Brain microvascular endothelial cell (primary cell): ENCODE measurements around the gene GIMAP6.

ENCODE experiments used
- DNase-seq: peaks from one replicate; pipeline ENCODE4 v3.0.0-alpha.2; 2020
- H3K27ac ChIP-seq: fragments of 250-450 bp; sonication (Bioruptor Pico); 2 replicates; pipeline ENCODE4 v1.5.1; 2020; ENCODE audit warnings: mild to moderate bottlenecking, moderate library complexity
- H3K27me3 ChIP-seq: fragments of 250-450 bp; sonication (Bioruptor Pico); replicated peaks from 2 replicates; pipeline ENCODE4 v1.5.1; 2020; ENCODE audit warnings: mild to moderate bottlenecking
- H3K36me3 ChIP-seq: fragments of 250-450 bp; sonication (Bioruptor Pico); replicated peaks from 2 replicates; pipeline ENCODE4 v1.5.1; 2020; ENCODE audit warnings: mild to moderate bottlenecking
- H3K4me3 ChIP-seq: 2 replicates; pipeline ENCODE4 v1.5.1; 2011; ENCODE audit warnings: low read depth, mild to moderate bottlenecking, control low read depth, low read length, moderate library complexity
- in situ Hi-C: cut with HindIII; loops from 2 replicates; pipeline ENCODE4 v1.10.0; 2017; ENCODE audit warnings: low sequenced_read_pairs, low pct_ligation_motif_present
- TF ChIP-seq, protein P1 (sequence below): IDR thresholded peaks from 2 replicates; pipeline ENCODE4 v1.5.1; 2011; ENCODE audit warnings: low read depth, mild to moderate bottlenecking, moderate library complexity, low read length, control low read depth, inconsistent platforms; ENCODE audit errors: missing control alignments

Gene GIMAP6

DNA sequence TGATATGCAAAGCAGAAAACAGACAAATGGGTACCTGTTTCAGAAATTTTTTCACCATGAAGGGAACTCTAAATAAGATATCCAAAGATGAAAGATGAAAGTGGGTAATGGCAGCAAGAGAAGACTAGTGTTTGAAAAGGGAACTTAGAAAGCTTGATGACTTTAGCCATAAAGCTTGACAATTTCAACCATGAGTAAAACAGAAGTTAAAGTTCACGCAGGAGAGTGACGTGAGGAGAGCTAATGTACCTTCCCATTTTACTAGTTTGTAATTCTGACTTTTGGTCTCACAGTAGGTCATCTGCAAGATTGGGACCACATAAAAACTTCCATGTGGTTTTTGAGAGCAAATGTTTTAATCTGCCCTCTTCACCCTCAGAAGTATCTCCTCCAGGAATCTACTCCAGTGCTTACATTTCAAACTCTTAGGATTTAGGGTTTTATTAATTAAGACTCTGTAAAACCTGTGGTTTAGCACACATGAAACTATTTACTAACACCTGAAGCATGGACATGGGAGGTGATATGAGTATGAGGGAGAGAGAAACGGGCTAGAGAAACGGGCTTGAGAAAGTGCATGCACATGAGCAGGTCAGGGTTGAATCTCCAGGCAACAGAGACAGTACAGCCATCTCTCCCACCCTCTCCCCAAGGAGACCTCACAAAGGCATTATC is 28.9 kb upstream of the GIMAP6 start:
- in situ Hi-C loops = no loop called here
- Histone ChIP-seq H3K27me3 (no peaks in the 10 kb centered on the region), H3K36me3 (no peaks in the 10 kb centered on the region), H3K27ac (no peak overlapping the region), H3K4me3 (no peak overlapping the region)
- TF ChIP-seq, protein P1, sequence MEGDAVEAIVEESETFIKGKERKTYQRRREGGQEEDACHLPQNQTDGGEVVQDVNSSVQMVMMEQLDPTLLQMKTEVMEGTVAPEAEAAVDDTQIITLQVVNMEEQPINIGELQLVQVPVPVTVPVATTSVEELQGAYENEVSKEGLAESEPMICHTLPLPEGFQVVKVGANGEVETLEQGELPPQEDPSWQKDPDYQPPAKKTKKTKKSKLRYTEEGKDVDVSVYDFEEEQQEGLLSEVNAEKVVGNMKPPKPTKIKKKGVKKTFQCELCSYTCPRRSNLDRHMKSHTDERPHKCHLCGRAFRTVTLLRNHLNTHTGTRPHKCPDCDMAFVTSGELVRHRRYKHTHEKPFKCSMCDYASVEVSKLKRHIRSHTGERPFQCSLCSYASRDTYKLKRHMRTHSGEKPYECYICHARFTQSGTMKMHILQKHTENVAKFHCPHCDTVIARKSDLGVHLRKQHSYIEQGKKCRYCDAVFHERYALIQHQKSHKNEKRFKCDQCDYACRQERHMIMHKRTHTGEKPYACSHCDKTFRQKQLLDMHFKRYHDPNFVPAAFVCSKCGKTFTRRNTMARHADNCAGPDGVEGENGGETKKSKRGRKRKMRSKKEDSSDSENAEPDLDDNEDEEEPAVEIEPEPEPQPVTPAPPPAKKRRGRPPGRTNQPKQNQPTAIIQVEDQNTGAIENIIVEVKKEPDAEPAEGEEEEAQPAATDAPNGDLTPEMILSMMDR = no peak
- no peak for DNase-seq

DNA sequence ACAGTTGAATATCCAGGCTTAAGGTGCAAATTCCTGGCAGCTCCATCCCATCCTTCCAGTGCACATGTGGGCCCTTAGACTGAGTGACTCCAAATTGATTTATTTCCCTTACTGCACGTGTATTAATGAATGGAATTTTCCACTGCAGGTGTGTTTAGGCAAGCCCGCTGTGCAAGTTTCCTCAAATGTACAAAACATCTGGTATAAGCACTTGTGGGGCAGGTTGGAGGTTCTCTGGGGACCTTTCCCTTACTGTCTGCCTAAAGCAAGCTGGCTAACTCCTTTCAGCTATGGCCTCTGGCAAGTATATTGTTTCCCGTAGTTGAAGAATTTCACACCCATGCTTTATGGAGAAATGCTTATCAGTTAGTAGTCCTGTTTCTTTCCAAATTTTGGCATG is 25.3 kb upstream of the GIMAP6 start:
- H3K27me3 ChIP-seq = no peaks in the 10 kb centered on the region
- H3K27ac ChIP-seq = no peak overlapping the region
- DNase-seq = no peak
- in situ Hi-C loops = no loop called here
- no peak overlapping the region for H3K4me3 ChIP-seq
- TF ChIP-seq, protein P1 = no peak
- no peaks in the 10 kb centered on the region for H3K36me3 ChIP-seq

DNA sequence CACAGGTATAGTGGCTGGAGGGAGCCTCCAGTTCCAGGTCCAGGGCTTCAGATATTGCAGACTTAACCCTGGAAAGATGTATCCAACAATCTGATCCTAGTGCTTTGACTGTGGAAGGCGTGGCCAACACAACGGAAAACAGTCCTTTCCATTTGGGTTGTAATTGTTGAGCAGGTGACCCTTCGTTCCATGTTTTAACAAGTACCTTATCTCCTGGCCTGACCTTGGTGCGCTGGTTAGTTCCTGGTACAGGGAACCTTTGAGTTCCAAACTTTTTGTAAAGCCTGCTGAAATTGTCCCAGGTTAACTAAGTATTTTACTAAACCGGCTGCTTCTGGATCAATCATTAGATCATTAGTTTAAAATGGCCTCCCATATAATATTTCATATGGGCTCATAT is 23.9 kb upstream of the GIMAP6 start:
- H3K4me3 ChIP-seq = no peak overlapping the region
- H3K27me3 ChIP-seq = no peaks in the 10 kb centered on the region
- in situ Hi-C loops = no loop called here
- DNase-seq = no peak
- H3K27ac ChIP-seq = no peak overlapping the region
- H3K36me3 ChIP-seq = no peaks in the 10 kb centered on the region
- TF ChIP-seq, protein P1 = no peak

DNA sequence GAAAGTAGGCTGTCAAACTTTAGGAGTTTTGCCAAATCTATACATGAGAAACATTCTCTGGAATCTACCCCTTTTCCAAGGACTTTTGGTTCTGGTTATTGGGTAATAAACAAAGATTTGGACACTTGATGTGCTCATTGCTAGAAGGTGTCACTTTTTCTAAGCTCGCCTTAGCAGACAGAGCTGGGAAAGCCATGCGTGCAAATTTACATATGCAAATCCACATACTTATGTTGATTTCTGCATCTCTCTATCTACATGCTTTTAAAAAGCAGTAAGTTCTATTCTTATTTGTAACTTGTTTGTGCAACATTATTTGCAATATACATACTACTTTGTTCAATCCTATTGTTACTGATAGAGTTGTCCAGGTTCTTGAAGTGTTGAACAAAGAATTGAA is 22.5 kb upstream of the GIMAP6 start:
- TF ChIP-seq, protein P1 = no peak
- Histone ChIP-seq H3K4me3 (no peak overlapping the region), H3K36me3 (no peaks in the 10 kb centered on the region), H3K27ac (no peak overlapping the region), H3K27me3 (no peaks in the 10 kb centered on the region)
- in situ Hi-C loops = no loop called here
- DNase-seq = no peak

DNA sequence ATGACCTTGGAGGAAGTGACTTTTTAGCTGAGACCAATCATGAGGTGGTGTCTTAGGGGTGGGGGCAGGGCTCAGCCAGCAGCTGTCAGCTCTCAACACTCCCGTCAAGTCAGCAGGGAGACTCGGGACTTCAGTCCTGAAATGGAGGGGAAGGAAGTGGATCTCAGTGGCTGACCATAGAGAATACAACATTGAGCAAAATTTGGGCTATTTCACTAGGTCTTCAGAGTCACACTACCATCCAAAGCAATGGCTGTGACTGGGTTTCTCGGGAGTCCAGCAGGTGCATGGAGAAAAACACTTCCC is 16.8 kb upstream of the GIMAP6 start:
- in situ Hi-C loops = no loop called here
- TF ChIP-seq, protein P1 = no peak
- no peak overlapping the region for H3K27ac ChIP-seq

DNA sequence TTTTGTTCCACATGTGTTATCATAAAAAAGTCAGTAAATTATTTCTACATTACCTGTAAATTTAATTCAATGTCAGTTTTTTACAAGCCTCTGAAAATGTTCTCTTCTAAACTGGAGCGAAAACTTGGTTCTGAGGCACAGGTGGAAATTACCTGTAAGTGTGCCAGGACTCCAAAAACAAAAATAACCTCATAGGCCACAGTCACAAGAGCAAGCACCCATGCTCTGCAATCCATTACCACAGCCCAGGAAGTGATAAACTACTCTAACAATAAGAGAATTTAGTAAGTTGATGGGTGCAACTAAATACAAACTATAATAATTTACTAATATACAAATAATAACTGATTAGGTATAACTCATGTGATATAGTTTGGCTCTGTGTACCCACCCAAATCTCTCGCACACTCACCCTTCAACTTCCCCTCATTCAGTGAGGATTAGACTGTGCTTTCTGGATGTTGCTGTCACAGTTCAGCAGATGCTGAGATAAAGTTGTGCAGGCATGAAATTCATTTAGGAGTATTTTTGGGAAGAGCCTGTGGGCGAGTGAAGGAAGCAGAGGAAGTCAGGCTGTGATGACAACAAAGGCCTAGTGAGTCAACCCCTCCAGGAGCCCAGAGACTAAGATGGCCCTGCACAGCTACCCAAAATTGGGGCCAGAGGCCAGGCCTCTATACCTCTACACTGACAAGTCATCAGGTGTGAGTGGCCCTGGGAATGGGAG is 16.3 kb upstream of the GIMAP6 start:
- in situ Hi-C loops = no loop called here
- H3K36me3 ChIP-seq = no peaks in the 10 kb centered on the region

More for the DNA sequence above, 16.8 kb upstream of the GIMAP6 start:
- no peak overlapping the region for H3K4me3 ChIP-seq
- H3K36me3 ChIP-seq = no peaks in the 10 kb centered on the region
- DNase-seq = no peak
- H3K27me3 ChIP-seq = no peaks in the 10 kb centered on the region

More for the DNA sequence above, 16.3 kb upstream of the GIMAP6 start:
- no peak overlapping the region for H3K27ac ChIP-seq
- DNase-seq = no peak
- no peaks in the 10 kb centered on the region for H3K27me3 ChIP-seq
- TF ChIP-seq, protein P1 = no peak
- no peak overlapping the region for H3K4me3 ChIP-seq
